ENCODE results near the gene VAV3.

VAV3 gene

GRCh38 chr1:107997866-107998265, 32.9 kb upstream of the VAV3 start:
- Histone ChIP-seq H3K4me3 (ENCODE audit: low read depth, low read length) (no peak overlapping the region), H3K36me3 (ENCODE audit: control insufficient read depth, insufficient read depth, low read length) (no peaks in the 10 kb centered on the region), H3K27ac (ENCODE audit: low read depth, low read length) (no peak overlapping the region), H3K4me1 (ENCODE audit: control insufficient read depth, insufficient read depth, low read length) (peaks cover 5% of the 10 kb centered on the region; the same call in 1 of the 2 replicates), H3K9ac (ENCODE audit: low read length) (no peak overlapping the region), H3K27me3 (ENCODE audit: control insufficient read depth, insufficient read depth, low read length) (no peaks in the 10 kb centered on the region), H3K9me3 (ENCODE audit: control insufficient read depth, insufficient read depth, low read depth, low read length) (no peaks in the 10 kb centered on the region)

GRCh38 chr1:107993920-107994319, 28.9 kb upstream of the VAV3 start:
- no peak overlapping the region for H3K4me3 ChIP-seq (ENCODE audit: low read depth, low read length)
- H3K4me1 ChIP-seq (ENCODE audit: control insufficient read depth, insufficient read depth, low read length) = no peaks in the 10 kb centered on the region
- no peaks in the 10 kb centered on the region for H3K27me3 ChIP-seq (ENCODE audit: control insufficient read depth, insufficient read depth, low read length)
- no peak overlapping the region for H3K9ac ChIP-seq (ENCODE audit: low read length)
- no peaks in the 10 kb centered on the region for H3K9me3 ChIP-seq (ENCODE audit: control insufficient read depth, insufficient read depth, low read depth, low read length)
- H3K36me3 ChIP-seq (ENCODE audit: control insufficient read depth, insufficient read depth, low read length) = no peaks in the 10 kb centered on the region
- H3K27ac ChIP-seq (ENCODE audit: low read depth, low read length) = no peak overlapping the region

GRCh38 chr1:107992347-107992746, 27.4 kb upstream of the VAV3 start:
- H3K27ac ChIP-seq (ENCODE audit: low read depth, low read length) = no peak overlapping the region

GRCh38 chr1:107991371-107992066, 26.5 kb upstream of the VAV3 start:
- Histone ChIP-seq H3K9ac (ENCODE audit: low read length) (no peak overlapping the region), H3K27ac (ENCODE audit: low read depth, low read length) (no peak overlapping the region), H3K27me3 (ENCODE audit: control insufficient read depth, insufficient read depth, low read length) (no peaks in the 10 kb centered on the region), H3K4me3 (ENCODE audit: low read depth, low read length) (no peak overlapping the region), H3K9me3 (ENCODE audit: control insufficient read depth, insufficient read depth, low read depth, low read length) (no peaks in the 10 kb centered on the region), H3K36me3 (ENCODE audit: control insufficient read depth, insufficient read depth, low read length) (no peaks in the 10 kb centered on the region), H3K4me1 (ENCODE audit: control insufficient read depth, insufficient read depth, low read length) (no peaks in the 10 kb centered on the region)

More at GRCh38 chr1:107992347-107992746, 27.4 kb upstream of the VAV3 start:
- Histone ChIP-seq H3K9ac (ENCODE audit: low read length) (no peak overlapping the region), H3K36me3 (ENCODE audit: control insufficient read depth, insufficient read depth, low read length) (no peaks in the 10 kb centered on the region), H3K9me3 (ENCODE audit: control insufficient read depth, insufficient read depth, low read depth, low read length) (no peaks in the 10 kb centered on the region), H3K27me3 (ENCODE audit: control insufficient read depth, insufficient read depth, low read length) (no peaks in the 10 kb centered on the region), H3K4me3 (ENCODE audit: low read depth, low read length) (no peak overlapping the region), H3K4me1 (ENCODE audit: control insufficient read depth, insufficient read depth, low read length) (no peaks in the 10 kb centered on the region)

GRCh38 chr1:107990606-107991005, 25.6 kb upstream of the VAV3 start:
- Histone ChIP-seq H3K4me1 (ENCODE audit: control insufficient read depth, insufficient read depth, low read length) (no peaks in the 10 kb centered on the region), H3K9ac (ENCODE audit: low read length) (no peak overlapping the region), H3K27me3 (ENCODE audit: control insufficient read depth, insufficient read depth, low read length) (no peaks in the 10 kb centered on the region), H3K36me3 (ENCODE audit: control insufficient read depth, insufficient read depth, low read length) (no peaks in the 10 kb centered on the region), H3K9me3 (ENCODE audit: control insufficient read depth, insufficient read depth, low read depth, low read length) (no peaks in the 10 kb centered on the region), H3K27ac (ENCODE audit: low read depth, low read length) (no peak overlapping the region), H3K4me3 (ENCODE audit: low read depth, low read length) (no peak overlapping the region)

- Histone ChIP-seq H3K4me1 (ENCODE audit: control insufficient read depth, insufficient read depth, low read length) (no peaks in the 10 kb centered on the region), H3K27me3 (ENCODE audit: control insufficient read depth, insufficient read depth, low read length) (no peaks in the 10 kb centered on the region), H3K4me3 (ENCODE audit: low read depth, low read length) (no peak overlapping the region), H3K9ac (ENCODE audit: low read length) (no peak overlapping the region), H3K36me3 (ENCODE audit: control insufficient read depth, insufficient read depth, low read length) (no peaks in the 10 kb centered on the region), H3K9me3 (ENCODE audit: control insufficient read depth, insufficient read depth, low read depth, low read length) (no peaks in the 10 kb centered on the region), H3K27ac (ENCODE audit: low read depth, low read length) (no peak overlapping the region)
Observed at GRCh38 chr1:107981277-107981676, 16.3 kb upstream of the VAV3 start.

- Histone ChIP-seq H3K4me1 (ENCODE audit: control insufficient read depth, insufficient read depth, low read length) (no peaks in the 10 kb centered on the region), H3K36me3 (ENCODE audit: control insufficient read depth, insufficient read depth, low read length) (no peaks in the 10 kb centered on the region), H3K9ac (ENCODE audit: low read length) (no peak overlapping the region), H3K9me3 (ENCODE audit: control insufficient read depth, insufficient read depth, low read depth, low read length) (no peaks in the 10 kb centered on the region), H3K27me3 (ENCODE audit: control insufficient read depth, insufficient read depth, low read length) (no peaks in the 10 kb centered on the region), H3K4me3 (ENCODE audit: low read depth, low read length) (no peak overlapping the region), H3K27ac (ENCODE audit: low read depth, low read length) (no peak overlapping the region)
Observed at GRCh38 chr1:107979926-107980325, 14.9 kb upstream of the VAV3 start.

- H3K9me3 ChIP-seq (ENCODE audit: control insufficient read depth, insufficient read depth, low read depth, low read length) = no peaks in the 10 kb centered on the region
- H3K4me3 ChIP-seq (ENCODE audit: low read depth, low read length) = no peak overlapping the region
- no peak overlapping the region for H3K9ac ChIP-seq (ENCODE audit: low read length)
- no peak overlapping the region for H3K27ac ChIP-seq (ENCODE audit: low read depth, low read length)
- H3K36me3 ChIP-seq (ENCODE audit: control insufficient read depth, insufficient read depth, low read length) = no peaks in the 10 kb centered on the region
- no peaks in the 10 kb centered on the region for H3K4me1 ChIP-seq (ENCODE audit: control insufficient read depth, insufficient read depth, low read length)
- no peaks in the 10 kb centered on the region for H3K27me3 ChIP-seq (ENCODE audit: control insufficient read depth, insufficient read depth, low read length)
Observed at GRCh38 chr1:107979088-107979487, 14.1 kb upstream of the VAV3 start.

GRCh38 chr1:107976836-107977235, 11.9 kb upstream of the VAV3 start:
- no peak overlapping the region for H3K9ac ChIP-seq (ENCODE audit: low read length)

GRCh38 chr1:107976431-107976830, 11.5 kb upstream of the VAV3 start:
- Histone ChIP-seq H3K27me3 (ENCODE audit: control insufficient read depth, insufficient read depth, low read length) (no peaks in the 10 kb centered on the region), H3K4me3 (ENCODE audit: low read depth, low read length) (no peak overlapping the region), H3K4me1 (ENCODE audit: control insufficient read depth, insufficient read depth, low read length) (no peaks in the 10 kb centered on the region), H3K9me3 (ENCODE audit: control insufficient read depth, insufficient read depth, low read depth, low read length) (no peaks in the 10 kb centered on the region), H3K27ac (ENCODE audit: low read depth, low read length) (no peak overlapping the region), H3K36me3 (ENCODE audit: control insufficient read depth, insufficient read depth, low read length) (no peaks in the 10 kb centered on the region), H3K9ac (ENCODE audit: low read length) (no peak overlapping the region)

More at GRCh38 chr1:107976836-107977235, 11.9 kb upstream of the VAV3 start:
- no peaks in the 10 kb centered on the region for H3K4me1 ChIP-seq (ENCODE audit: control insufficient read depth, insufficient read depth, low read length)
- no peak overlapping the region for H3K27ac ChIP-seq (ENCODE audit: low read depth, low read length)
- no peaks in the 10 kb centered on the region for H3K9me3 ChIP-seq (ENCODE audit: control insufficient read depth, insufficient read depth, low read depth, low read length)
- no peak overlapping the region for H3K4me3 ChIP-seq (ENCODE audit: low read depth, low read length)
- no peaks in the 10 kb centered on the region for H3K36me3 ChIP-seq (ENCODE audit: control insufficient read depth, insufficient read depth, low read length)
- H3K27me3 ChIP-seq (ENCODE audit: control insufficient read depth, insufficient read depth, low read length) = no peaks in the 10 kb centered on the region

- Histone ChIP-seq H3K9me3 (ENCODE audit: control insufficient read depth, insufficient read depth, low read depth, low read length) (no peaks in the 10 kb centered on the region), H3K4me3 (ENCODE audit: low read depth, low read length) (no peak overlapping the region), H3K4me1 (ENCODE audit: control insufficient read depth, insufficient read depth, low read length) (no peaks in the 10 kb centered on the region), H3K36me3 (ENCODE audit: control insufficient read depth, insufficient read depth, low read length) (no peaks in the 10 kb centered on the region), H3K27me3 (ENCODE audit: control insufficient read depth, insufficient read depth, low read length) (no peaks in the 10 kb centered on the region), H3K9ac (ENCODE audit: low read length) (no peak overlapping the region), H3K27ac (ENCODE audit: low read depth, low read length) (no peak overlapping the region)
Observed at GRCh38 chr1:107975851-107976250, 10.9 kb upstream of the VAV3 start.

All from HUES6 (cell line).